Upper lobe of right lung (tissue), 1 donor: ENCODE data around the gene IQCH. TPM values are rescaled to one million over a fixed set of nuclear protein-coding genes. Genes with fewer than 3 reads are reported as not detected.

Source experiments
- ATAC-seq: fragments of 200-7000 bp; cut with Tn5 transposase; one replicate; pipeline ENCODE4 v1.9.1; 2020; ENCODE audit warnings: mild to moderate bottlenecking, moderate library complexity
- DNase-seq: peaks from one replicate; pipeline ENCODE4 v3.0.0-alpha.2; 2020
- H3K27ac ChIP-seq: fragments of 200-600 bp; one replicate; pipeline ENCODE4 v1.8.0; 2022
- H3K27me3 ChIP-seq: fragments of 200-600 bp; one replicate; pipeline ENCODE4 v1.8.0; 2022; ENCODE audit warnings: mild to moderate bottlenecking
- H3K36me3 ChIP-seq: fragments of 200-600 bp; one replicate; pipeline ENCODE4 v1.8.0; 2022
- H3K4me1 ChIP-seq: fragments of 200-600 bp; one replicate; pipeline ENCODE4 v1.8.0; 2022
- H3K4me3 ChIP-seq: fragments of 200-600 bp; one replicate; pipeline ENCODE4 v1.8.0; 2022; ENCODE audit warnings: mild to moderate bottlenecking
- H3K9me3 ChIP-seq: fragments of 200-600 bp; one replicate; pipeline ENCODE4 v1.8.0; 2022
- CTCF ChIP-seq: fragments of 200-600 bp; IDR thresholded peaks from one replicate; pipeline ENCODE4 v1.8.0; 2022; ENCODE audit warnings: antibody characterized with exemption
- intact Hi-C: fragments of 100-400 bp; cut with DNase I; formaldehyde crosslinking; loops from one replicate; pipeline ENCODE4 v1.11.0; 2022
- total RNA-seq: library from RNA; stranded (reverse); fragmentation: NEBNext Ultra II Directional; extraction: Animal tissue kit (Norgen Biotek cat#: 25700); gene quantifications from one replicate; pipeline ENCODE4 v1.2.1, GENCODE V29; 2021
- donor health status: DM: no; HTN: yes; CAD: no; lungs with severe emphysema.

Gene IQCH
- total RNA-seq, 1 donor from 2014 or later = 0.93 TPM

- no peaks in the 10 kb centered on the region for H3K27me3 ChIP-seq
- ATAC-seq (no peak), DNase-seq (no peak)
- no peaks in the 10 kb centered on the region for H3K9me3 ChIP-seq
- intact Hi-C loops = no loop called here
- H3K27ac ChIP-seq = no peak overlapping the region
- H3K4me1 ChIP-seq = no peaks in the 10 kb centered on the region
- TF ChIP-seq CTCF = no peak
- peaks cover 30% of the 10 kb centered on the region for H3K36me3 ChIP-seq
- H3K4me3 ChIP-seq = no peak overlapping the region
These were observed 27.2 kb upstream of the IQCH start for GRCh38 chr15:67227431-67227830.

GRCh38 chr15:67227846-67228245 is 26.7 kb upstream of the IQCH start:
- peaks cover 35% of the 10 kb centered on the region for H3K36me3 ChIP-seq
- no peaks in the 10 kb centered on the region for H3K4me1 ChIP-seq
- intact Hi-C loops = no loop called here
- no peak for TF ChIP-seq CTCF
- DNase-seq (no peak), ATAC-seq (no peak)
- H3K27ac ChIP-seq = no peak overlapping the region
- H3K9me3 ChIP-seq = no peaks in the 10 kb centered on the region
- no peaks in the 10 kb centered on the region for H3K27me3 ChIP-seq
- H3K4me3 ChIP-seq = no peak overlapping the region

- H3K4me1 ChIP-seq = no peaks in the 10 kb centered on the region
- no peaks in the 10 kb centered on the region for H3K9me3 ChIP-seq
- intact Hi-C loops = no loop called here
- H3K4me3 ChIP-seq = no peak overlapping the region
- no peaks in the 10 kb centered on the region for H3K27me3 ChIP-seq
- TF ChIP-seq CTCF = no peak
- peaks cover 39% of the 10 kb centered on the region for H3K36me3 ChIP-seq
- no peak overlapping the region for H3K27ac ChIP-seq
- ATAC-seq (no peak), DNase-seq (no peak)
These were observed 26.3 kb upstream of the IQCH start for GRCh38 chr15:67228286-67228685.

- no peak for TF ChIP-seq CTCF
- ATAC-seq (no peak), DNase-seq (no peak)
- no peaks in the 10 kb centered on the region for H3K4me1 ChIP-seq
- no peaks in the 10 kb centered on the region for H3K27me3 ChIP-seq
- H3K27ac ChIP-seq = no peak overlapping the region
- H3K4me3 ChIP-seq = no peak overlapping the region
- no peaks in the 10 kb centered on the region for H3K9me3 ChIP-seq
- intact Hi-C loops = no loop called here
- H3K36me3 ChIP-seq = peaks cover 57% of the 10 kb centered on the region
These were observed 24.1 kb upstream of the IQCH start for GRCh38 chr15:67230504-67230903.

GRCh38 chr15:67232591-67232990 is 22.0 kb upstream of the IQCH start:
- DNase-seq (no peak), ATAC-seq (no peak)
- intact Hi-C loops = no loop called here
- no peaks in the 10 kb centered on the region for H3K27me3 ChIP-seq
- no peak for TF ChIP-seq CTCF
- no peak overlapping the region for H3K4me3 ChIP-seq
- no peak overlapping the region for H3K27ac ChIP-seq
- H3K9me3 ChIP-seq = no peaks in the 10 kb centered on the region
- peaks cover 57% of the 10 kb centered on the region for H3K36me3 ChIP-seq
- no peaks in the 10 kb centered on the region for H3K4me1 ChIP-seq
